Kidney epithelial cell (primary cell): ENCODE results near the gene ARHGAP4. TPM values are rescaled to one million over a fixed set of nuclear protein-coding genes. Genes with fewer than 3 reads are reported as not detected.

Experiments used
- DNase-seq: peaks from one replicate; pipeline ENCODE4 v3.0.0-alpha.2; 2010; ENCODE audit warnings: low read depth
- H3K27me3 ChIP-seq: 2 replicates; pipeline ENCODE4 v1.6.0; 2011; ENCODE audit warnings: low read length; ENCODE audit not compliant: control insufficient read depth, insufficient read depth
- H3K36me3 ChIP-seq: 2 replicates; pipeline ENCODE4 v1.5.1; 2011; ENCODE audit warnings: low read length; ENCODE audit not compliant: control insufficient read depth, insufficient read depth
- H3K4me3 ChIP-seq: 2 replicates; pipeline ENCODE4 v1.5.1; 2011; ENCODE audit warnings: low read depth, mild to moderate bottlenecking, control low read depth, low read length
- total RNA-seq: library from RNA; depleted of rRNA; stranded (reverse); fragments of >200 nt; gene quantifications from 2 replicates; pipeline ENCODE4 v1.2.3, GENCODE V29; 2015
- TF ChIP-seq, protein P1 (sequence below): IDR thresholded peaks from 2 replicates; pipeline ENCODE4 v1.5.1; 2011; ENCODE audit warnings: mild to moderate bottlenecking, moderate library complexity, low read length, control low read depth, inconsistent platforms; ENCODE audit not compliant: insufficient read depth, poor library complexity, severe bottlenecking

The ARHGAP4 gene
- total RNA-seq, 1 donor from 2014 or later: 12.7 TPM

DNA sequence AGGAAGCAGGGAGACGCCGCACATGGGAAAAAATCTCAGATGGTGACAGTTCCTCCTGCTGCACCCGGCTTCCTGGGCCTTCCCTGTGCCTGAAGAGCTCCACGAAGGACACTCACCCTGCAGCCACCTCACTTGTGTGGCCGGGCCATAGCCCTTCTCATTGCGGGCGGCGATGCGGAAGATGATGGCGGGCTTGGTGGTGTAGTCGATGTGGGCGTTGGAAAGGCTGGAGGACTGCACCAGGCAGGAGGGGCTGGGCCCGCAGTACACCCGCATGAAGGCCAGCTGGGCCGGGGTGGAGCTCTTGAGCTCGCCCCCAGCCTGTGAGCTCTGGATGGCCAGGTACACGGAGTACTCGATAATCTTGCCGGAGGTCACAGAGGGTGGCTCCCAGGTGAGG lies 24.1 kb upstream of the ARHGAP4 start:
- H3K36me3 ChIP-seq: peaks cover 6% of the 10 kb centered on the region

DNA sequence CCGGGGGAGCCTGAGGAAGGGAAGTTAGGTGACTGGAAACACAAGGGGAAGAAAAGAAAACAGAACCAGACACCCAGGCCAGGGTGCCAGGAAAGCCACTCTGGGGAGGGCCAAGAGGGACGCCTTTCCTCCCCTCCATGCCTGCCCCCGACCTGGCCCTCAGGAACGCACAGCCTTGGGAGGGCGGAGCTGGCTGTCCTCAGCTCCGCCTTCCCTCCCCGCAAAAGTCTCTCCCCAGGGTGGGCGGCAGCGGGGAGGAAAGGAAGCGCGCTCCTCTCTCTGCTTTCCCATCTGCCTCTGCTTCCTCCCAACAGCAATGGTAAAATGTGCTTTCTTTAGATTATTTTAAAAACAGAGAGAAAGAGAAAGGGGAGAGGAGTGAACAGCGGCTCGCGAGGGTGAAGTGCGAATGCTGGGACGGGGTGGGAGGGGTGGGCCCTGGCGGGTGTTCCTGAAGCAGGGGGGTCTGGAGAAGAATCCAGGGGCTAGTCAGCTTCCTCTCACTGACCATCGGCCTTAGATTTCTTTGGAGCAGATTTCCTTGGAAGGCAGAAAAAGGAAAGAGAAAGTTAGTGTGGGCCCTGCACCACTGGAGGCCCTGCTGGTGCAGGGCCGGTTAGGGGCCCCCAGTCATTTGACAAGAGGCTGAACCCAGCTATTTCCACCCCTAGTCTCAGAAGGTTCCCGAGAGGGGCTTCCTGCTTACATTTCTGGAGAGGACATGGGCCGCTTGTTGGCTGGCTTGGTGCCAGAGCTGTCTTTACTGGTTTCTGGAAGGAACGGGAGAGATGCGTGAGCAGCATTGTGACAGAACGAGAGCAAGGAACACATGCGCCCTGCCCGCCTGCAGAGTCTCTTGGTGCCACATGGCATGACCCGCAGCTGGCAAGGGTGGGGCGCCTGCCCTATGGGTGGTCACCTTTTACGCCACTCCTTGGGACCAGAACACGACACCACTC lies 23.1 kb upstream of the ARHGAP4 start:
- Histone ChIP-seq H3K27me3 (no peaks in the 10 kb centered on the region), H3K36me3 (peaks cover 6% of the 10 kb centered on the region), H3K4me3 (no peak overlapping the region)
- TF ChIP-seq, protein P1, sequence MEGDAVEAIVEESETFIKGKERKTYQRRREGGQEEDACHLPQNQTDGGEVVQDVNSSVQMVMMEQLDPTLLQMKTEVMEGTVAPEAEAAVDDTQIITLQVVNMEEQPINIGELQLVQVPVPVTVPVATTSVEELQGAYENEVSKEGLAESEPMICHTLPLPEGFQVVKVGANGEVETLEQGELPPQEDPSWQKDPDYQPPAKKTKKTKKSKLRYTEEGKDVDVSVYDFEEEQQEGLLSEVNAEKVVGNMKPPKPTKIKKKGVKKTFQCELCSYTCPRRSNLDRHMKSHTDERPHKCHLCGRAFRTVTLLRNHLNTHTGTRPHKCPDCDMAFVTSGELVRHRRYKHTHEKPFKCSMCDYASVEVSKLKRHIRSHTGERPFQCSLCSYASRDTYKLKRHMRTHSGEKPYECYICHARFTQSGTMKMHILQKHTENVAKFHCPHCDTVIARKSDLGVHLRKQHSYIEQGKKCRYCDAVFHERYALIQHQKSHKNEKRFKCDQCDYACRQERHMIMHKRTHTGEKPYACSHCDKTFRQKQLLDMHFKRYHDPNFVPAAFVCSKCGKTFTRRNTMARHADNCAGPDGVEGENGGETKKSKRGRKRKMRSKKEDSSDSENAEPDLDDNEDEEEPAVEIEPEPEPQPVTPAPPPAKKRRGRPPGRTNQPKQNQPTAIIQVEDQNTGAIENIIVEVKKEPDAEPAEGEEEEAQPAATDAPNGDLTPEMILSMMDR: no peak
- DNase-seq: no peak

More for the DNA sequence above, 24.1 kb upstream of the ARHGAP4 start:
- Histone ChIP-seq H3K4me3 (no peak overlapping the region), H3K27me3 (no peaks in the 10 kb centered on the region)
- DNase-seq: no peak
- TF ChIP-seq, protein P1: no peak

DNA sequence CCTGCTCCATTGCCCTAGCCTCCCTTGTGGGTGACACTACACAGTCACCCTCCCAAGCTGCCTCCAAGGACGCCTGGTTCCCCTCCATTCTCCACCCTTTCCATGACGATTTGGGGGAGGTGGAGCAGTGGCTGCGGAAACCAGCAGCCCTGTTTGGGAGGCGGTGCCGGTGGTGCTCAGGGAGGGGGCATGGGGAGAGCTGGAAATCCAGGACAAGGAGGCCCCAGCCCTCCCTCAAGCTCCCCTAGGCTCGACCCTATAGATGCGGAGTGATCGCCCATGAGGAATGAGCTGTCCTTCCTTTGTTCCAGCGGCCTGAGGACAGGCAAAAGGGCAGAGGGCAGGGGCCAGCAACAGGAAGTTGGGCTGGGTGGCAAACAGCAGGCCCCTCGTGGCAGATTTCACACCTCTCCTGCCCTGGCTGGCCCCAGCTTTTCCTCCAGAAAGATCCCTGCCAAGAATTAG lies 22.0 kb upstream of the ARHGAP4 start:
- peaks cover 5% of the 10 kb centered on the region for H3K36me3 ChIP-seq
- no peaks in the 10 kb centered on the region for H3K27me3 ChIP-seq
- no peak for DNase-seq
- no peak overlapping the region for H3K4me3 ChIP-seq
- TF ChIP-seq, protein P1: no peak

DNA sequence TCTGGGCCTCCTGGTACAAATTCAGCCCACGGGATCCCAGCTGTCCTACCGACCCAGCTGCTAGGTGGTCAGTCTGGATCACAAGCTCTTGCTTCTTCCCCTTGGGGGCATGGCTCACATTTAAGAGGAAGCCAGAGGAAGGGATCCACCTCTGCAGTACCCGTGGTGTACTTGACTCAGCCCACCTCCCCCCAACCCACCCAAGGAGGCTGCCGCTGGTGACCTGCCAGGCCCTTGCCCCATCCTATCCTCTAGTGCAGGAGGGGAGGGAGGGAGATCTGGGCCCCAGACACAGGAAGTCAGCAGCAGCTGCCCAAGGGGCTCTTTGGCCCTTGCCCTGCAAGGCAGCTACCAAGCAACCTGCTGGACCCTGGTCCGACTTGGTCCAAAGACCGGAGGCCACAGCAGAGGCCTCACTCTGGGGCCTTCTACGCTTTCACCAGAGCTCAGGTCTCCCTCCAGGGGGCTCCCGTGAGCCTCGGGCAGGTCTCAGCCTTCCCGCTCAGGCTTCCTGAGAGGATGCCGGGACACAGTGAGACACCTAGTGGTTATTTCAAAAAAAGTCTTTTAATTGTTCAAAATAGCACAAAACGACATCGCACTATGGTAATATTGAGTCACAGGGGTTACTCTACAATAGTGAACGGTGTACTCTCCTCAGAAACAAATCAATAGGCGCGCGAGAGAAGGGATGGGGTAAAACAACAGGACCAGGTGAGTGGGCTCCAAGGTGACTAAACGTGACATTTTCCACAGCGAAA lies 21.1 kb upstream of the ARHGAP4 start:
- H3K27me3 ChIP-seq: no peaks in the 10 kb centered on the region
- no peak for DNase-seq
- no peak overlapping the region for H3K4me3 ChIP-seq
- peaks cover 4% of the 10 kb centered on the region for H3K36me3 ChIP-seq
- TF ChIP-seq, protein P1: peak; percentile 95

DNA sequence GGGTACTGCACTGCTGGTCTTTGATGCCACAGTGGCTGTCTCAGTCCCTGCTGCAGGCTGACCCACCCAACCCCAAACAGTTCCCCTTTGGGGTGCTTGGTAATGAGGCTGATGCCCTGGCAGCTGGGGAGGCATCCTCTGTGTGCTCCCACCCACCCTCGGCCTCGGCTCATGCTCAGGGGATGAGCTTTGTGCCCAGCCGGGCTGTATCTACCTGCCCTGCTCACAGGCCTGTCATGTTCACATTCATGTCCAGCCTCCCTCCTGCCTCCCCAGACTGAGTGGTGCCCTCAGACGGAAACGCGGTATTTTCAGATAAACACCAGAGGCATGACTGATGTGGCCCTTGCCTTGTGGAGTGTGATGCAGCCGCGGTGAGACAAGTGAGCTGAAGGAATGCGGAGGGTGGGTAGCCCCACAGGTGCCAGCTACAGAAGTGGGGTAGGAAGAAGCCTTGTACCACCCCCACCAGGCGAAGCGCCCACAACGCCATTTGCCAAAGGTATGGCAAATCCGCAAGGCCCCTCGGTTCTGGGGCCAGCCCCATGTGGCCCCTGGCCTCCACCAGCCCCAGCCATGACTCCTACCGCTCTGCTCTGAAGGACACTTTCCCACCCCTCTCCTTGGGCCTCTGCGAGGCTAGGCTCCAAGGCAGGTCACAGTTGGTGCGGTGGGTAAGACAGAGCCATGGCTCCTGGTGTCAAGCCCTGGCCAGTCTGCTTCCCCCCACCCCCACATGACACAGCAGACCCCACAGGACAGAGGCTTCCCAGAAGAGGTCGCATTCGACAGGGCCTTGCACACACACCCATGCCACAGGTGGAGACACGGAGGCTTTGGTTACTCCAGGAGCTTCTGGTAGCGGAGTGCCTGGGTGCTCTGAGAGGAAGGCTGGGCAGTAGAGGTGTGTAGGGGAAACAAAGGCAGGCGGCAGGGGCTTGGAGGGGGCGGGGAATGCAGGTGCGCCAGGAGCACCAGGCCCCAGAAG lies 20.2 kb upstream of the ARHGAP4 start:
- no peak for DNase-seq
- Histone ChIP-seq H3K27me3 (no peaks in the 10 kb centered on the region), H3K4me3 (no peak overlapping the region), H3K36me3 (peaks cover 3% of the 10 kb centered on the region)
- TF ChIP-seq, protein P1: no peak
